LNCAP (cell line): ENCODE data around the gene CDC6.

Experiments
- TF ChIP-seq, protein P1 (sequence below): fragments of 450-650 bp; IDR thresholded peaks from 2 replicates; pipeline ENCODE4 v1.5.1; 2017; ENCODE audit warnings: mild to moderate bottlenecking

The CDC6 gene

DNA sequence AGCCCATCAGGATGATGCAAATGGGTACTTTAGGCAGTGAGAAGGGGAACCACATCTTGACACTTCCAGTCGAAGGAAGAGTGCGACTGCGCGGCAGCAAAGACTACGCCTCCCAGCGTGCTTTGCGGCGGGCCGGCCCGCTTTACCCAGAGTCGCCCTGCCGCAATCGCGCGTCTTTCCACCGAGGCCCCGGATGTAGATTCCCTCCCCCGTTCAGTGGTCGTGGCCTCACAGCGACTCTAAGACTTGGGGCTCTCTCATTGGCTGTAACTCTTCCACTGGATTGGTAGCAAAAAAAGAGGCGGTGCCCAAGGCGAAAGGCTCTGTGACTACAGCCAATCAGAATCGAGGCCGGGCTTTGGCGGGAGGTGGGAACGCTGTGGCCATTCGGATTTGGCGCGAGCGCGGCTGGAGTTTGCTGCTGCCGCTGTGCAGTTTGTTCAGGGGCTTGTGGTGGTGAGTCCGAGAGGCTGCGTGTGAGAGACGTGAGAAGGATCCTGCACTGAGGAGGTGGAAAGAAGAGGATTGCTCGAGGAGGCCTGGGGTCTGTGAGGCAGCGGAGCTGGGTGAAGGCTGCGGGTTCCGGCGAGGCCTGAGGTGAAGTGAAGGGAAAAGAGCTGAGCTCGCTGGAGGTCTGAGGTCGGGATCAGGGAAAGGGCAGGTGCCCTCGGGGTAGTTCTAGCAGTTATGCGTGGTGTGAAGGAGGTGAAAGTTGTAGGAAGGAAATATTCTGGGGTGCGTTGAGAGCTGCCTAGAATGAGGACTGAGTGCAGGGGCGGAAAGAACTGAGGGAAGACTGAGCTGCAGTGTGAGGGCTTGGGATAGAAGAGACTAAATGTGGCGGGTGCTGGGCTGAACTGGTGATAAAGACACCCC is at the start of gene CDC6:
Gene CDC6 (plus strand): TSS at position 386 of the 876 bp plus-strand sequence. CDS start 1,542 bp downstream, outside the sequence.
- TF ChIP-seq, protein P1, sequence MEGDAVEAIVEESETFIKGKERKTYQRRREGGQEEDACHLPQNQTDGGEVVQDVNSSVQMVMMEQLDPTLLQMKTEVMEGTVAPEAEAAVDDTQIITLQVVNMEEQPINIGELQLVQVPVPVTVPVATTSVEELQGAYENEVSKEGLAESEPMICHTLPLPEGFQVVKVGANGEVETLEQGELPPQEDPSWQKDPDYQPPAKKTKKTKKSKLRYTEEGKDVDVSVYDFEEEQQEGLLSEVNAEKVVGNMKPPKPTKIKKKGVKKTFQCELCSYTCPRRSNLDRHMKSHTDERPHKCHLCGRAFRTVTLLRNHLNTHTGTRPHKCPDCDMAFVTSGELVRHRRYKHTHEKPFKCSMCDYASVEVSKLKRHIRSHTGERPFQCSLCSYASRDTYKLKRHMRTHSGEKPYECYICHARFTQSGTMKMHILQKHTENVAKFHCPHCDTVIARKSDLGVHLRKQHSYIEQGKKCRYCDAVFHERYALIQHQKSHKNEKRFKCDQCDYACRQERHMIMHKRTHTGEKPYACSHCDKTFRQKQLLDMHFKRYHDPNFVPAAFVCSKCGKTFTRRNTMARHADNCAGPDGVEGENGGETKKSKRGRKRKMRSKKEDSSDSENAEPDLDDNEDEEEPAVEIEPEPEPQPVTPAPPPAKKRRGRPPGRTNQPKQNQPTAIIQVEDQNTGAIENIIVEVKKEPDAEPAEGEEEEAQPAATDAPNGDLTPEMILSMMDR: no peak

- TF ChIP-seq, protein P1: no peak
These were observed 46.3 kb upstream of the CDC6 start for GRCh38 chr17:40241252-40241834.

DNA sequence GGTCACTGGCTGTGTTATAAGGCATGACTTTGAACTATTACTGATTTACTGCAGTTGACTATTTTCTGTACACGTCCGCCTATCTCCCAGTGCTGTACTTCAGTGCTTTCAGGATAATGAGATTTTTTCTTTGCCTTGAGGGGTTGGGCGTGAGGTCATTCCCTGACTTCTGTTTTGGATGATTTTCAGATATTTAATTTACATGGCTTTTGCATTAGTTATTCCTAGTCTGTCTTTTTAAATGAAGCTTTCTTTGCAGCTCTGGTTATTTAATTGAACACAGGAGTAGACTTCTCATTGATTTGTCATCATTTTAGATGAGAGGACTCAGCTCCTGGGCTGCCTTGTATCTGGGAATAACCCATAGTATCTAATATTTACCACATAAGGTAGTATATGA is 44.9 kb upstream of the CDC6 start:
- TF ChIP-seq, protein P1: no peak

- TF ChIP-seq, protein P1: no peak
These were observed 43.9 kb upstream of the CDC6 start for GRCh38 chr17:40243761-40244160.

- TF ChIP-seq, protein P1: no peak
These were observed 43.4 kb upstream of the CDC6 start for GRCh38 chr17:40244255-40244654.

DNA sequence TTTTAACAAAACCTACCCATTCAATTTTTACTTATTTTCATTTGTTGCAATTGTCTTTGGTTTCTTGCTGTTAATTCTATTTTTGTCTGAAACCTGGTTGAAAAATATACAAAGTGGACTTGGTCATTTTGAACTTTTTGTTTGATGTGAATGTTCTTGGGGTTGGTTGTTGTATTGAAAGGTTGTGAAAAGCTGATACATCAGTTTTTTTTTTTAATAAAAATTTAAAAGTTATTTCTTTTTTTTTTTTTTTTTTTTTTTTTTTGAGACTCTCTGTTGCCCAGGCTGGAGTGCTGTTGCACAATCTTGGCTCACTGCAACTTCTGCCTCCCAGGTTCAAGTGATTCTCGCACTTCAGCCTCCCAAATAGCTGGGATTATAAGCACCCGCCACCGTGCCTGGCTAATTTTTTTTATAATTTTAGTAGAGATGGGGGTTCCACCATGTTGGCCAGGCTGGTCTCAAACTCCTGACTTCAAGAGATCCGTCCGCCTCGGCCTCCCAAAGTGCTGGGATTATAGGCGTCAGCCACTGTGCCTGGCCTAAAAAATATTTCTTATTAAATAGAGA is 39.7 kb upstream of the CDC6 start:
- TF ChIP-seq, protein P1: no peak

GRCh38 chr17:40248507-40248906 is 39.2 kb upstream of the CDC6 start:
- TF ChIP-seq, protein P1: no peak
